ENCODE measurements around the gene PDE6G.

PDE6G gene
- long read RNA-seq, result 0 reads

DNA sequence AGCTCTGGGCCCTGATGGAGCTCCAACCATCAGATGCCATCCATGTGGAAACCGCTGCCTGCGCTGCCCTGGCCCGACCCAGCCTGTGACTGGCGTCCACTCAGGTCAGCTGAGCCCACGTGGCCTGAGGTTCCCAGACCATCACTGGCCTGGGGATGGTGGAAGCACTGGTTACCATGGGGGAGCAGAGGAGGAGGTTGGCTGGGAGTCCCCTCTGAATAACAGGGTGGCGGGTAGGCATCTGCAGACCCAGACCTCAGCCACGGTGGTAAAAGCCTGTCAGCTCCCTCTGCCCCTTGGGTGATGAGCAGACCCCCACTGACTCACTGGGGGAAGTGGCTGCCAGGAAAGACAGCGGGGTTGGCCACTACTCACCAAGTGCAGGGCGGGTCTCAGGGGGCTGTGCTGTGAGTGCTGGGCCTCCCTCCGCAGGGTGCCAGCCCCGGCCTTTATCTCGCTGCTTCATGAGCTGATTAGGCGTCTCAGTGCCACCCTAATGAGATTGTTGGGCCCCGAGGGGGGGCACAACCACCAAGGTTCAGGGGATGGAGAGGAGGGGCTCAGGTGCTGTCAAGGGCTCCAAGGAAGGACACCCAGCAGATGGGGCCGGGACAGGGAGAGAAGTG is at the start of gene PDE6G:
Gene PDE6G (minus strand): TSS at position 425 of the 626 bp plus-strand sequence. CDS start 3,237 bp downstream, outside the sequence.
- DNase-seq (ENCODE audit: low read depth in 1 of 2, low spot score in 1 of 2), result no peak
- Histone ChIP-seq H3K27ac (replicated peaks) (no peak within 1 kb of the TSS; the same call in 1 of the 2 replicates), H3K4me3 (replicated peaks; ENCODE audit: insufficient read depth, low read length) (no peak within 1 kb of the TSS), H3K27me3 (ENCODE audit: insufficient read depth, poor library complexity, severe bottlenecking) (no peaks in the 10 kb centered on the region)
- TF ChIP-seq SPI1 (IDR thresholded peaks at IDR 0.05; ENCODE audit: borderline replicate concordance, low read depth), result no peak

DNA sequence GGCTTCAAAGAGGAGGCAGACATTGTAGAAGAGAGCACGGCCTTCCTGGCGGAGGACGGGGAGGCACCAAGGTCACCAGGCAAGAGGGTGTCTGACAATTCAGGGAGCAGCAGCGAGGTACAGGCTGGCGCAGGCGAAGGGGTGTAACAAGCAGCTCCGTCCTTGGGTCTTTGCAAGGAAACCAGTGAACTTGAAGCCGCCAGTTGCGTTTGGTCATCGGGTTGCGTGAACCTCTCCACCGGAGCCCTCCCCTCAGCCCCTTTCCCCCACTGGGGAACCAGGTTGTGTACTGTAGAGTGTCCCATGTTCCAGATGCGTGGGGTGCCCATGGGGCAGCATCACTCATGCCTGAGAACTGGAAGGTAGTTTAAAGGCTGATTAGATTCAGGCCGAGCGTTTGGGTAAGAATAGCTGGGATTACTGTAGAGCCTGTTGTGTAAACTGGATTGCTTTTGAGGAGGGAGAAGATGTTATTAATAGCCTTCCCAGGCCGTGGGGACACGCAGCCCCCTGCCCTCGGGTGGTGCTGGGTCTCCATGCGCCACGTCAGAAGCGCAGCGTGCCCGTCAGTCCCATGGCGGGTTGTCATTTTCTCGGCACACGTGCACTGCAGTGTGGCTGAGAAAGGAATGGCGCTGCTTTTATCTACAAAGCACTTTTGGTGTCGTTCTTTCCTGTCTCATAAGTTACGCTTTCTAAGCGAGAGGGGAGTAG is 49.3 kb upstream of the PDE6G start:
- Histone ChIP-seq H3K27me3 (ENCODE audit: insufficient read depth, poor library complexity, severe bottlenecking) (no peaks in the 10 kb centered on the region), H3K27ac (replicated peaks) (no peak overlapping the region)

GRCh38 chr17:81703747-81704654 is 47.7 kb upstream of the PDE6G start:
- H3K27me3 ChIP-seq (ENCODE audit: insufficient read depth, poor library complexity, severe bottlenecking), result no peaks in the 10 kb centered on the region
- TF ChIP-seq SPI1 (IDR thresholded peaks at IDR 0.05; ENCODE audit: borderline replicate concordance, low read depth) (no peak), POLR2AphosphoS5 (IDR thresholded peaks at IDR 0.05; ENCODE audit: low read depth) (peak; percentile 59; the same call in 1 of the 2 replicates)
- H3K27ac ChIP-seq (replicated peaks), result peak overlapping the region; percentile 95
- peak overlapping the region; percentile 84 for H3K4me3 ChIP-seq (replicated peaks; ENCODE audit: insufficient read depth, low read length)
- DNase-seq (ENCODE audit: low read depth in 1 of 2, low spot score in 1 of 2), result no peak

More for the DNA sequence above, 49.3 kb upstream of the PDE6G start:
- H3K4me3 ChIP-seq (replicated peaks; ENCODE audit: insufficient read depth, low read length), result no peak overlapping the region
- no peak for DNase-seq (ENCODE audit: low read depth in 1 of 2, low spot score in 1 of 2)
- TF ChIP-seq, protein P1, sequence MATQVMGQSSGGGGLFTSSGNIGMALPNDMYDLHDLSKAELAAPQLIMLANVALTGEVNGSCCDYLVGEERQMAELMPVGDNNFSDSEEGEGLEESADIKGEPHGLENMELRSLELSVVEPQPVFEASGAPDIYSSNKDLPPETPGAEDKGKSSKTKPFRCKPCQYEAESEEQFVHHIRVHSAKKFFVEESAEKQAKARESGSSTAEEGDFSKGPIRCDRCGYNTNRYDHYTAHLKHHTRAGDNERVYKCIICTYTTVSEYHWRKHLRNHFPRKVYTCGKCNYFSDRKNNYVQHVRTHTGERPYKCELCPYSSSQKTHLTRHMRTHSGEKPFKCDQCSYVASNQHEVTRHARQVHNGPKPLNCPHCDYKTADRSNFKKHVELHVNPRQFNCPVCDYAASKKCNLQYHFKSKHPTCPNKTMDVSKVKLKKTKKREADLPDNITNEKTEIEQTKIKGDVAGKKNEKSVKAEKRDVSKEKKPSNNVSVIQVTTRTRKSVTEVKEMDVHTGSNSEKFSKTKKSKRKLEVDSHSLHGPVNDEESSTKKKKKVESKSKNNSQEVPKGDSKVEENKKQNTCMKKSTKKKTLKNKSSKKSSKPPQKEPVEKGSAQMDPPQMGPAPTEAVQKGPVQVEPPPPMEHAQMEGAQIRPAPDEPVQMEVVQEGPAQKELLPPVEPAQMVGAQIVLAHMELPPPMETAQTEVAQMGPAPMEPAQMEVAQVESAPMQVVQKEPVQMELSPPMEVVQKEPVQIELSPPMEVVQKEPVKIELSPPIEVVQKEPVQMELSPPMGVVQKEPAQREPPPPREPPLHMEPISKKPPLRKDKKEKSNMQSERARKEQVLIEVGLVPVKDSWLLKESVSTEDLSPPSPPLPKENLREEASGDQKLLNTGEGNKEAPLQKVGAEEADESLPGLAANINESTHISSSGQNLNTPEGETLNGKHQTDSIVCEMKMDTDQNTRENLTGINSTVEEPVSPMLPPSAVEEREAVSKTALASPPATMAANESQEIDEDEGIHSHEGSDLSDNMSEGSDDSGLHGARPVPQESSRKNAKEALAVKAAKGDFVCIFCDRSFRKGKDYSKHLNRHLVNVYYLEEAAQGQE (IDR thresholded peaks at IDR 0.05; ENCODE audit: insufficient replicate concordance, low read depth), result no peak
- TF ChIP-seq GABPA (IDR thresholded peaks at IDR 0.05; ENCODE audit: low read depth) (no peak), CTCF (IDR thresholded peaks at IDR 0.05; ENCODE audit: insufficient read depth, low read length) (no peak), SPI1 (IDR thresholded peaks at IDR 0.05; ENCODE audit: borderline replicate concordance, low read depth) (no peak), POLR2AphosphoS5 (IDR thresholded peaks at IDR 0.05; ENCODE audit: low read depth) (no peak; the same call in 1 of the 2 replicates)

DNA sequence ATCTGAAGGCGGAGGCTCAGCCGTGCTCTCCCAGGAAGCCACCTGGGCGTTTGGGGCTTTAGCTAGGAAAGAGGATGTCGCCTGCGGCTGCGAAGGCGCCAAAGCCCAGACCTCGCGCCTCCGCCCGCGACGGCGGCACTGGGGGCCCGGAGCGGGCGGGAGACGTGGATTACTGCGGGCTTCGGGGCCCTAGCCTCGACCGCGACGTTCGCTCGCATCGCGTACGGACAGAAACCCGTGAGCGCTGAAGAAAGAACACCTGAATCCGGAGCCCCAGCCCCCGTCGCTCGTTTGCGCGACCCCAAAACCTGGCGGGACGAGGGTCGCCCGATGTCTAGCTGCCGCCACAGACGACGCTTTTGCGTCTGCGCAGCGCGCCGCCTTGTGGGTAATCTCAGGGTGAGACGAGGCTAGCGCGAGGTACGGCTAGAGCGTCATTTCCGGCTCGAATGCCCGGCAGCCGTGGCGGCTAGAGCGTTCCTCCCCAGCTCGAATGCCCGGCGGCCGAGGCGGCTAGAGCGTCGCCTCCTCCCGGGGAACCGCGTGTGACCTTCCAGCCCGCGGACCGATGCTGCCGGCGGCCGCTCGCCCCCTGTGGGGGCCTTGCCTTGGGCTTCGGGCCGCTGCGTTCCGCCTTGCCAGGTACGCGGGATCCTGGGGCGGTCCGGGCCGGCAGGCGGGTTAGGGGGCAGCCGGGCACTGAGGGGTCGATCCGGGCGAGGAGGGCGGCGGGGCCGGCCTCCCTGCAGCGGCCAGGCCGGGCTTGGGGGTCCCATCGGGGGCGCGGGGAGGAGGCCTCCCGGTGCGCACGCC is 46.8 kb upstream of the PDE6G start, which contains the start of gene MRPL12:
Gene MRPL12 (plus strand): TSS at position 434 of the 813 bp plus-strand sequence. CDS start 135 bp downstream, at position 569.
- Histone ChIP-seq H3K27ac (replicated peaks) (peak within 1 kb of the TSS; percentile 95), H3K27me3 (ENCODE audit: insufficient read depth, poor library complexity, severe bottlenecking) (no peaks in the 10 kb centered on the region), H3K4me3 (replicated peaks; ENCODE audit: insufficient read depth, low read length) (peak within 1 kb of the TSS; percentile 84)
- TF ChIP-seq GABPA (IDR thresholded peaks at IDR 0.05; ENCODE audit: low read depth), result peak; percentile 78
- TF ChIP-seq, protein P1 (IDR thresholded peaks at IDR 0.05; ENCODE audit: insufficient replicate concordance, low read depth), result peak; percentile 43
- TF ChIP-seq SPI1 (IDR thresholded peaks at IDR 0.05; ENCODE audit: borderline replicate concordance, low read depth), result peak; percentile 21; the same call in 1 of the 2 replicates
- no peak for TF ChIP-seq CTCF (IDR thresholded peaks at IDR 0.05; ENCODE audit: insufficient read depth, low read length)
- peak; percentile 56 for TF ChIP-seq POLR2AphosphoS5 (IDR thresholded peaks at IDR 0.05; ENCODE audit: low read depth)
- DNase-seq (ENCODE audit: low read depth in 1 of 2, low spot score in 1 of 2), result peak; percentile 92 to 93

Data from HL-60 (cell line).